CD14-positive monocyte (primary cell): ENCODE measurements around the gene DCTD. TPM values are rescaled to one million over a fixed set of nuclear protein-coding genes. Genes with fewer than 3 reads are reported as not detected.
A peak's percentile ranks its signal among the peaks of the same experiment; 100 is the strongest.

Source experiments
- DNase-seq, 3 donors: peaks; one replicate each; pipeline ENCODE4 v3.0.0-alpha.2; 2011 to 2022
- H2AFZ ChIP-seq: 2 replicates; pipeline ENCODE4 v1.6.0; 2012; ENCODE audit warnings: mild to moderate bottlenecking, low read depth, low read length, inconsistent platforms; ENCODE audit not compliant: insufficient read depth, poor library complexity, severe bottlenecking
- H3K27ac ChIP-seq, 2 donors: 1 replicate in 1 of 2; 2 replicates in 1 of 2; pipeline ENCODE4 v1.5.1; 2012 to 2013; ENCODE audit warnings: low read length in 2 of 2, control low read depth in 1 of 2, inconsistent platforms in 1 of 2, low read depth in 1 of 2, mild to moderate bottlenecking in 1 of 2
- H3K27me3 ChIP-seq, 2 donors: one replicate each; pipeline versions ENCODE4 v1.6.0 to v1.6.1; 2011 to 2013; ENCODE audit warnings: low read length in 2 of 2; ENCODE audit not compliant: control insufficient read depth in 2 of 2, insufficient read depth in 2 of 2
- H3K36me3 ChIP-seq, 2 donors: replicated peaks in 1 of 2; 1 replicate in 1 of 2; 2 replicates in 1 of 2; pipeline versions ENCODE4 v1.5.1 to v1.6.1; 2012 to 2013; ENCODE audit warnings: low read length in 2 of 2, control low read depth in 1 of 2, inconsistent platforms in 1 of 2, mild to moderate bottlenecking in 1 of 2; ENCODE audit not compliant: insufficient read depth in 2 of 2, control insufficient read depth in 1 of 2
- H3K4me1 ChIP-seq, 2 donors: 1 replicate in 1 of 2; 2 replicates in 1 of 2; pipeline versions ENCODE4 v1.5.1 to v1.6.1; 2012 to 2013; ENCODE audit warnings: low read length in 2 of 2, control low read depth in 1 of 2, inconsistent platforms in 1 of 2, mild to moderate bottlenecking in 1 of 2, moderate library complexity in 1 of 2; ENCODE audit not compliant: insufficient read depth in 2 of 2, control insufficient read depth in 1 of 2
- H3K4me2 ChIP-seq: replicated peaks from 2 replicates; pipeline ENCODE3; 2012; ENCODE audit warnings: low read length, moderate library complexity, mild to moderate bottlenecking; ENCODE audit not compliant: poor library complexity, severe bottlenecking; ENCODE audit errors: extremely low read depth
- H3K4me3 ChIP-seq, 3 experiments: fragments of 200-600 bp in 1 of 3; sonication (generic) in 1 of 3; replicated peaks in 1 of 3; 1 replicate in 2 of 3; 2 replicates in 1 of 3; pipeline ENCODE4 v1.5.1; 2011 to 2013; ENCODE audit warnings: low read length in 3 of 3, mild to moderate bottlenecking in 3 of 3, control low read depth in 2 of 3, low read depth in 2 of 3, inconsistent platforms in 1 of 3, moderate library complexity in 1 of 3
- H3K79me2 ChIP-seq: 2 replicates; pipeline ENCODE4 v1.6.0; 2012; ENCODE audit warnings: mild to moderate bottlenecking, control low read depth, inconsistent platforms, low read length, moderate library complexity; ENCODE audit not compliant: insufficient read depth
- H3K9ac ChIP-seq: 2 replicates; pipeline ENCODE4 v1.6.0; 2017; ENCODE audit warnings: low read length, mild to moderate bottlenecking; ENCODE audit not compliant: insufficient read depth, poor library complexity, severe bottlenecking
- H3K9me3 ChIP-seq, 2 donors: replicated peaks in 1 of 2; 1 replicate in 1 of 2; 2 replicates in 1 of 2; pipeline versions ENCODE4 v1.5.1 to v1.6.1; 2012 to 2013; ENCODE audit warnings: low read length in 2 of 2, control low read depth in 1 of 2; ENCODE audit not compliant: control insufficient read depth in 1 of 2, insufficient read depth in 1 of 2
- H4K20me1 ChIP-seq: 2 replicates; pipeline ENCODE4 v1.6.0; 2012; ENCODE audit warnings: mild to moderate bottlenecking, low read length, control low read depth, moderate library complexity; ENCODE audit not compliant: insufficient read depth
- H3K27ac Mint-ChIP-seq, 7 donors: one replicate each; pipeline ENCODE4 v1.8.0; 2020; ENCODE audit warnings: mild to moderate bottlenecking in 7 of 7, mixed read lengths in 7 of 7, moderate library complexity in 6 of 7, inconsistent platforms in 2 of 7
- H3K27me3 Mint-ChIP-seq, 3 donors: one replicate each; pipeline ENCODE4 v1.8.0; 2021 to 2022; ENCODE audit warnings: low read depth in 3 of 3, mild to moderate bottlenecking in 3 of 3, mixed read lengths in 3 of 3, moderate library complexity in 3 of 3, inconsistent platforms in 1 of 3
- H3K36me3 Mint-ChIP-seq, 2 donors: one replicate each; pipeline ENCODE4 v1.8.0; 2020; ENCODE audit warnings: mixed read lengths in 2 of 2, inconsistent platforms in 1 of 2, mild to moderate bottlenecking in 1 of 2
- H3K4me1 Mint-ChIP-seq: one replicate; pipeline ENCODE4 v1.8.0; 2020; ENCODE audit warnings: mild to moderate bottlenecking, mixed read lengths
- H3K4me3 Mint-ChIP-seq, 2 donors: one replicate each; pipeline ENCODE4 v1.8.0; 2020; ENCODE audit warnings: mild to moderate bottlenecking in 2 of 2, mixed read lengths in 2 of 2, moderate library complexity in 1 of 2
- H3K9me3 Mint-ChIP-seq, 7 donors: one replicate each; pipeline ENCODE4 v1.8.0; 2020 to 2022; ENCODE audit warnings: mixed read lengths in 7 of 7, mild to moderate bottlenecking in 6 of 7, moderate library complexity in 6 of 7, inconsistent platforms in 2 of 7
- CTCF ChIP-seq: fragments of 200-600 bp; IDR thresholded peaks from one replicate; pipeline ENCODE4 v1.8.0; 2022; ENCODE audit warnings: antibody characterized with exemption, mild to moderate bottlenecking
- WGBS: methylation state at CpG from one replicate; pipeline ENCODE4 v1.1.5; 2013; ENCODE audit warnings: missing lambda C conversion rate; ENCODE audit not compliant: insufficient coverage; 5-methylcytosine and 5-hydroxymethylcytosine counted together
- intact Hi-C, 2 donors: fragments of 100-400 bp; cut with micrococcal nuclease; formaldehyde crosslinking; loops; one replicate each; pipeline versions ENCODE4 v1.15.0 to v1.15.1; 2023
- polyA plus RNA-seq, 3 donors: library from polyadenylated mRNA; depleted of rRNA in 1 of 3; unstranded in 2 of 3; stranded (reverse) in 1 of 3; fragments of 300-500 nt in 2 of 3; fragments of >200 nt in 1 of 3; fragmentation: Illumina TruSeq in 2 of 3; gene quantifications; 1 replicate in 2 of 3; 2 replicates in 1 of 3; pipeline ENCODE4 v1.2.3, GENCODE V29; 2012 to 2021

The DCTD gene
- polyA plus RNA-seq, 3 donors, result 45.8 to 49.9 (median 47.8) TPM

GRCh38 chr4:182916483-182917181 is 554 bp downstream of the DCTD start:
- H3K9ac ChIP-seq, result peak overlapping the region; percentile 87
- WGBS, result 2% methylated on average over 35 of the region's 38 CpGs
- TF ChIP-seq CTCF, result no peak
- H3K4me3 Mint-ChIP-seq, result peak overlapping the region; percentile 89 to 94
- peaks cover 19 to 34% of the 10 kb centered on the region in 2 donors for H3K36me3 ChIP-seq
- H4K20me1 ChIP-seq, result no peaks in the 10 kb centered on the region
- H3K4me3 ChIP-seq, result peak overlapping the region; percentile 63 to 95 (median 87)
- DNase-seq, result peak in 2 of 3 donors; percentile 4 to 10
- H3K79me2 ChIP-seq, result no peaks in the 10 kb centered on the region
- peaks cover 32 to 38% of the 10 kb centered on the region in 2 donors for H3K36me3 Mint-ChIP-seq
- no peaks in the 10 kb centered on the region for H3K9me3 Mint-ChIP-seq
- peaks cover 22 to 29% of the 10 kb centered on the region in 2 donors for H3K4me1 ChIP-seq
- peak overlapping the region; percentile 83 for H2AFZ ChIP-seq
- peaks cover 25% of the 10 kb centered on the region for H3K4me1 Mint-ChIP-seq
- intact Hi-C loops, result no loop called here
- H3K27ac ChIP-seq, result peak overlapping the region; percentile 36 to 69
- H3K4me2 ChIP-seq, result peak overlapping the region; percentile 83
- H3K27me3 Mint-ChIP-seq, result peaks cover 0 to 4% (median 2%) of the 10 kb centered on the region in 3 donors
- H3K27ac Mint-ChIP-seq, result peak overlapping the region; percentile 70 to 87 (median 83)
- H3K27me3 ChIP-seq, result no peaks in the 10 kb centered on the region
- H3K9me3 ChIP-seq, result no peaks in the 10 kb centered on the region

DNA sequence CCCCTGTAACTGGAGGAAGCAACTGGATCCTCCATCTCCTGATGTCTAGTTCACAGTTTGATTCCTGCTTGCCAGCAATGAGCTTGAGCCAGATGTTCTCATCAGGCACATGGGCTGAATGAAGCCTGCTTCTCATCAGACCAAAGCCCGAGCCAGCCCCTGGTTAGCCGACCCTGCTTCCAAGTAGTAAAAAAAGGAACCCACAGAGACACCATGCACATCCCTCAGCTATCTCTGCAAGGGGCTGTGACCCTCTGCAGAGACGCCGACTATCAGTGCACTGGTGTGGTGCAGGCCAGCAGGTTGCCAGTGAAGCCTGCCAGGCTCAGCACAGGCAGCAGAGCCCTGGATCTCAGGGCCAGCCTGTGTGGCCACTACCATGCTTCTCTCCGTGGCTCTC is 2.8 kb downstream of the DCTD start:
- Mint-ChIP-seq H3K4me3 (no peak overlapping the region), H3K9me3 (no peaks in the 10 kb centered on the region), H3K27ac (no peak overlapping the region), H3K4me1 (peaks cover 25% of the 10 kb centered on the region), H3K36me3 (peaks cover 53 to 59% of the 10 kb centered on the region in 2 donors), H3K27me3 (no peaks in the 10 kb centered on the region)
- no peaks in the 10 kb centered on the region for H4K20me1 ChIP-seq
- 97% methylated on average over 4 of the region's 5 CpGs for WGBS
- no peak overlapping the region for H3K4me3 ChIP-seq
- no peaks in the 10 kb centered on the region for H3K79me2 ChIP-seq
- intact Hi-C loops, result no loop called here
- peaks cover 28 to 54% of the 10 kb centered on the region in 2 donors for H3K36me3 ChIP-seq
- H3K4me2 ChIP-seq, result no peak overlapping the region
- TF ChIP-seq CTCF, result no peak
- peaks cover 22 to 28% of the 10 kb centered on the region in 2 donors for H3K4me1 ChIP-seq
- no peak overlapping the region for H3K27ac ChIP-seq
- no peak overlapping the region for H3K9ac ChIP-seq
- no peaks in the 10 kb centered on the region for H3K27me3 ChIP-seq
- no peak overlapping the region for H2AFZ ChIP-seq
- DNase-seq, result no peak
- no peaks in the 10 kb centered on the region for H3K9me3 ChIP-seq
